HG03469 (cell line): ENCODE results near the gene MFAP3L.
"Not testable (repeated sequence)": the region's sequence is repeated elsewhere in the genome, so short reads cannot be mapped to it uniquely, and the experiment has no call there.

Source experiments
- ATAC-seq: cut with Tn5 transposase; IDR thresholded peaks from one replicate; pipeline ENCODE4 v1.9.1; 2021; ENCODE audit warnings: mild to moderate bottlenecking, moderate library complexity, moderate number of reproducible peaks; ENCODE audit not compliant: unreplicated experiment

MFAP3L gene

DNA sequence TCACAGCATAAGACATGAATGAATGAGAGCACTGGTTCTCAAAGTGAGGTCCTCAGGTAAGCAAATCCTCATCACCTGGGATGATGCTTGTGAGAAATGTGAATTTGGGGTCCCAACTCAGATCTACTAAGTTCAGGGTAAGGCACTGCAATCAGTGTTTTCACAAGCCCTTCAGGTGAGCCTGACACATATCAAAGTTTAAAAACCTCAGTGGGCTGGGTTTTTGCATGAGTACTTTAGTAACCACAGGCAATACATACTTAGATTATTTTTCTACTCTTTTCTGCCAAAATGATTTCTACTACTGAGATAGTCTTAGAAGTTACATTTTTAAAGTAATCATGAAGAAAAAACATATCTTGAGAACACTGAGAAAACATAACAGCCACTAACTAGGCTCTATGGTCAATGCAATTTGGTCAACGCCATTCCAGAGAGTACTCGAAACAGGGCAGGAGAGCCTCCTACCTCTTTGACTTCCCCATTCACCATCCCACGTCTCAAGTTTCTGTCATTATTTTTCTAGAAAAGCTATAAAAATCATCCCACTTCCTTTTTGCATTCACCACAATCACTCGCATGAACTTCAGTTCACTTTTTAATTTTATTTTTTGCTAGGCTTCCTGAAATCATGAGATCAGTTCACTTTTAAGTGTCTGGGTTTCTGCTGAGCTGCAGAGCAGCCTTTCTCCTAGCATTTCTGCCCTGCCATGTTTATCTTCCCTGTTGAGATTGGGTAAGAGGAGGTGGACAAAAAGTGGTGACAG is 73.8 kb downstream of the MFAP3L start:
- peak; percentile 69 for ATAC-seq

DNA sequence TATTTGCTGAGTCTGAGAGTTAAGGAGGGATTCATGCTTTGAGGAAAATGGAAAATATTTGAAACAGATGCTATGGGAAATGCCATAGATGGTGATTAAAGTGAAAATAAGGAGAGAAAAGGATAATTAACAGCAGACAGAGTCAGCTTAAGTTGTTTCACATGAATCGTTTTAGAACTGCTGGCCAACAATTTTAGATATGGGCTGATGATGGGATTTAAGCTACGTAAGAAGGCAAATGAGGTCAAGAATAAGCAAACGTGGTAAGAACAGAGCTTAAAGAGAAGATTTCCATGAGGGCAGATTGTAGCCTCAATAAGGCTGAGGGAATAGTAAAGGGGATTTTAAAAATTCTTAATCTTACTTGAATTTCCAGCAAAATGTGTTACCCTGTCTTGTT is 77.9 kb downstream of the MFAP3L start:
- no peak for ATAC-seq

GRCh38 chr4:169945636-169946035 is 80.6 kb downstream of the MFAP3L start:
- no peak for ATAC-seq

DNA sequence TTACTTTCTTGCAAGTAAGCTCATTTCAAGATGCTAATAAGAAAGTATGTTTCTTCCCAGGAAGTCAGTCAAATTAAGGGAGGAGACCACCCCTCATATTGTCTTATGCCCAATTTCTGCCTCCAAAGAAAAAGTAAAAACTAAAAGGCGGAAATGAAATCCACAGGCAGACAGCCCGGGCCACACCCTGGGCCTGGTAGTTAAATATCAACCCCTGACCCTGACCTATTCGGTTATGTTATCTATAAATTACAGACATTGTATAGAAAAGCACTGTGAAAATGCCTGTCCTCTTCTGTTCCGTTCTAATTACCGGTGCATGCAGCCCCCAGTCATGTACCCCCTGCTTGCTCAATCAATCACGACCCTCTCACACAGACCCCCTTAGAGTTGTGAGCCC is 82.6 kb downstream of the MFAP3L start:
- ATAC-seq = not testable (repeated sequence)

DNA sequence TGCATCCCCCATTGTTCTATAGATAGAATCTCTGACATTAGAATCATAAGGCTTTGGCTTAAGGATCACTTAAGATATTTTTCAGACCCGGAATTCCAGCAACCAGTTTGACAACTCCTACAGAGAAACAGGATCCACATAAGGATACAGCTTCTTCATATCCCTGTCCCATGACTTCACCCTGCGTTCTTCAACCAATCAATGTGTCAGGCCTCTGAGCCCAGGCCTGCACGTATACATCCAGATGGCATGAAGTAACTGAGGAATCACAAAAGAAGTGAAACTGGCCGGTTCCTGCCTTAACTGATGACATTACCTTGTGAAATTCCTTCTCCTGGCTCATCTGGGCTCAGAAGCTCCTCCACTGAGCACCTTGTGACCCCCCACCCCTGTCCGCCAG is 85.1 kb downstream of the MFAP3L start:
- no peak for ATAC-seq

GRCh38 chr4:169940460-169940859 is 85.7 kb downstream of the MFAP3L start:
- no peak for ATAC-seq
